ACC112 (cell line): ENCODE data around the gene ARFRP1.

Source experiments
- H2AFZ ChIP-seq: fragments of 200-600 bp; sonication (generic); one replicate; pipeline ENCODE4 v1.6.0; 2017; ENCODE audit warnings: antibody characterized with exemption, low read length; ENCODE audit not compliant: unreplicated experiment
- H3K27ac ChIP-seq: fragments of 200-600 bp; sonication (generic); 2 replicates; pipeline ENCODE4 v1.5.1; 2014; ENCODE audit warnings: low read depth, mild to moderate bottlenecking, antibody characterized with exemption, low read length, moderate library complexity
- H3K27me3 ChIP-seq: fragments of 200-600 bp; sonication (generic); 2 replicates; pipeline ENCODE4 v1.6.1; 2014; ENCODE audit warnings: mild to moderate bottlenecking, antibody characterized with exemption, low read length, moderate library complexity, mixed read lengths; ENCODE audit not compliant: insufficient read depth
- H3K36me3 ChIP-seq: fragments of 200-600 bp; sonication (generic); 2 replicates; pipeline ENCODE4 v1.6.1; 2016; ENCODE audit warnings: mild to moderate bottlenecking, antibody characterized with exemption, low read length, moderate library complexity, mixed read lengths; ENCODE audit not compliant: insufficient read depth
- H3K4me1 ChIP-seq: fragments of 200-600 bp; sonication (generic); one replicate; pipeline ENCODE4 v1.6.1; 2016; ENCODE audit warnings: low read length, mixed read lengths; ENCODE audit not compliant: insufficient read depth, unreplicated experiment, control insufficient read depth
- H3K4me3 ChIP-seq: fragments of 200-600 bp; sonication (generic); 2 replicates; pipeline ENCODE4 v1.5.1; 2014; ENCODE audit warnings: mild to moderate bottlenecking, low read depth, low read length
- H3K79me2 ChIP-seq: fragments of 200-600 bp; sonication (generic); one replicate; pipeline ENCODE4 v1.6.0; 2016; ENCODE audit warnings: low read length; ENCODE audit not compliant: control insufficient read depth, unreplicated experiment, insufficient read depth

Gene ARFRP1

DNA sequence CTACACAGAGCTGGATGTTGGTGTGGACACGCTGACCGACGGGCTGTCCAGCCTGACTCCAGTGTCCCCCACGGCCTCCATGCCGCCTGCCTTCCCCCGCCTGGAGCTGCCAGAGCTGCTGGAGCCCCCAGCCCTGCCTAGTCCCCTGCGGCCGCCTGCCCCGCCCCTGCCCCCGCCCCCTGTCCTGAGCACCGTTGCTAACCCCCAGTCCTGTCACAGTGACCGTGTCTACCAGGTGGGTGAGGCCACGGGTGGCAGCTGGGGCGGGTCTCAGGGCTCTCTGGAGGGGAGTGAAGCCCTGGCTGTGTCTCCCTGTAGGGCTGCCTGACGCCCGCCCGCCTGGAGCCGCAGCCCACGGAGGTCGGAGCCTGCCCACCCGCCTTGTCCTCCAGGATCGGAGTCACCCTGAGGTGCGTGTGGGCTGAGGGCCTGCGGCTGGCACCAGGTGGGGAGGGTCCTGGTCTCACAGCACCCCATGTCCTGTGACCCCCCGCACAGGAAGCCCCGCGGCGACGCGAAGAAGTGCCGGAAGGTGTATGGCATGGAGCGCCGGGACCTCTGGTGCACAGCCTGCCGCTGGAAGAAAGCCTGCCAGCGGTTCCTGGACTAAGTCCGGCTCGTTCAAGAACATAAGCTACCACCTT lies 34.7 kb upstream of the ARFRP1 start:
- H3K4me3 ChIP-seq, result no peak overlapping the region
- H3K27ac ChIP-seq, result no peak overlapping the region
- peaks cover 4% of the 10 kb centered on the region; the same call in 1 of the 2 replicates for H3K36me3 ChIP-seq
- H2AFZ ChIP-seq, result no peak overlapping the region
- no peaks in the 10 kb centered on the region for H3K27me3 ChIP-seq
- H3K4me1 ChIP-seq, result peaks cover 9% of the 10 kb centered on the region
- H3K79me2 ChIP-seq, result peaks cover 9% of the 10 kb centered on the region

DNA sequence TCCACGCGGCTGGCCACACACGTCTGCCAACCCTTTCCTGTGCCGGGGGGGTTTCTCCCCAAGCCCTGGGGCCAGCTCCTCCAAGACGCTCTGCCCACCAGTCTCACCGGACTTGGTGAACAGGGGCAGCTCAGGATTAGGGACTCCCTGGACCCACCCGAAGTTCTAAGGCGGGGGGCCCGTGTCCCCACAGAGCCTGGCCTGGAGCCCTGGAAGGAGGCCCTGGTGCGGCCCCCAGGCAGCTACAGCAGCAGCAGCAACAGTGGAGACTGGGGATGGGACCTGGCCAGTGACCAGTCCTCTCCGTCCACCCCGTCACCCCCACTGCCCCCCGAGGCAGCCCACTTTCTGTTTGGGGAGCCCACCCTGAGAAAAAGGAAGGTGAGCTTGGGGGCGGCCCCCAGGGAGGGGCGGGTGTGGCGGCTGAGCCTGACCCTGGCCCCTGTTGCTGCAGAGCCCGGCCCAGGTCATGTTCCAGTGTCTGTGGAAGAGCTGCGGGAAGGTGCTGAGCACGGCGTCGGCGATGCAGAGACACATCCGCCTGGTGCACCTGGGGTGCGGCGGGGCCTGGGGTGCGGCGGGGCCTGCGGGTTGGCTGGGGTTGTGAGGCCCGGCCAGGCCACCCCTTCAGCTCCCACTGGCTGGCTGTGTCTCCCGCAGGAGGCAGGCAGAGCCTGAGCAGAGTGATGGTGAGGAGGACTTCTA lies 34.1 kb upstream of the ARFRP1 start:
- peaks cover 9% of the 10 kb centered on the region for H3K4me1 ChIP-seq
- no peak overlapping the region for H2AFZ ChIP-seq
- H3K27me3 ChIP-seq, result no peaks in the 10 kb centered on the region
- H3K27ac ChIP-seq, result no peak overlapping the region
- H3K4me3 ChIP-seq, result peak overlapping the region; percentile 86
- peaks cover 4% of the 10 kb centered on the region; the same call in 1 of the 2 replicates for H3K36me3 ChIP-seq
- H3K79me2 ChIP-seq, result peaks cover 9% of the 10 kb centered on the region

DNA sequence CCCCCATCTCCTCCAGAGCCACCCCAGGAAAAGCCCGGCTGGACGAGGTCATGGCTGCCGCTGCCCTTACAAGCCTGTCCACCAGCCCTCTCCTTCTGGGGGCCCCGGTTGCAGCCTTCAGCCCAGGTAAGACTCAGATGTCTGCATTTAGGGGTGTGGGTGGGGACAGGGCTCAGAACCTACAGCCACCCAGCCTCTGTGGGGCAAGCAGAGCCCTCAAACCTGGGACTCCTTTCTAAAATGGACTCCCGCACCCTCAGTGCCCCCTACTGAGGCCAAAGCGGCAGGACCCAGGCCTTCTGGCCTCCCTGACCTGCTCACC lies 33.5 kb upstream of the ARFRP1 start:
- H3K4me1 ChIP-seq, result peaks cover 9% of the 10 kb centered on the region
- H3K27me3 ChIP-seq, result no peaks in the 10 kb centered on the region
- H2AFZ ChIP-seq, result no peak overlapping the region
- H3K79me2 ChIP-seq, result peaks cover 9% of the 10 kb centered on the region
- H3K36me3 ChIP-seq, result peaks cover 4% of the 10 kb centered on the region; the same call in 1 of the 2 replicates
- H3K27ac ChIP-seq, result no peak overlapping the region
- peak overlapping the region; percentile 86 for H3K4me3 ChIP-seq

DNA sequence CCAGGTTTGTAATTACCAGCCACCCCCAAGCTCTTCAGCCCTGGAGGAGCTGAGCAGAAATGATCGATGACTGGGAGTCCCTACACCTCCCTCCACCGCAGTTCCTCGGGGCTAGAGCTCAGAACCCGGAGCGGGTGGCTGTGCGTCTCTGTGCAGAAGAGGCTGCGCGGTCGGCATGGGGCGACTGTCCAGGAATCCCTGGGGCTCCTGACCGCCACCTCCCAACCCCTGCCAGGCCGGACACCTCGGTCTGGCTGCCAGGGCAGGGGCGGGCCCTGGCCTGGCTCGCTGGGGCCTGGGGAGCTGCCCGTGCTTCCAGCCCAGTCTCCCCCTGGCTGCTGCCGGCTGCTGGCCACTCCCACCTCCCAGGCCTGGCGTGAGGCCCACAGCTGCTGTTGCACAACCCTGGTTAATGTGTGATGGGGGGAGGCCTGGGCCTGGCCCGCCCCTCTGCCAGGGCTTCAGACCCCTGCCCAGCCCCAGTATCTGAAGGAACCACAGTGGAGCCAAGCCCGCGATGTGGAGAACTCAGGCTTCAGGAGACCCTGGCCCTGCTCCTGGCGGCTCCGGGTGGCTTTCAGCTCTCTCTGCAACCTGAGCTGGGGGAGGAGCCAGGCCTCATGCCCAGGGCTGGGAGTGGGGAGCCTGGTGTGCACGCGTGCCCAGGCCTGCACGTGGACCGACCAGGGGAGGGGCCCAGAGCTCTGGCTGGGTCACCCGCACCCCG lies 33.0 kb upstream of the ARFRP1 start:
- Histone ChIP-seq H3K27me3 (no peaks in the 10 kb centered on the region), H3K36me3 (peaks cover 4% of the 10 kb centered on the region; the same call in 1 of the 2 replicates), H3K79me2 (peaks cover 9% of the 10 kb centered on the region), H3K4me3 (peak overlapping the region; percentile 86), H3K4me1 (peaks cover 9% of the 10 kb centered on the region), H3K27ac (peak overlapping the region; percentile 71), H2AFZ (no peak overlapping the region)

GRCh38 chr20:63740070-63740626 lies 32.4 kb upstream of the ARFRP1 start:
- Histone ChIP-seq H2AFZ (no peak overlapping the region), H3K27me3 (no peaks in the 10 kb centered on the region), H3K79me2 (peaks cover 9% of the 10 kb centered on the region), H3K4me3 (peak overlapping the region; percentile 86), H3K27ac (peak overlapping the region; percentile 71), H3K4me1 (peaks cover 9% of the 10 kb centered on the region), H3K36me3 (peaks cover 4% of the 10 kb centered on the region; the same call in 1 of the 2 replicates)

DNA sequence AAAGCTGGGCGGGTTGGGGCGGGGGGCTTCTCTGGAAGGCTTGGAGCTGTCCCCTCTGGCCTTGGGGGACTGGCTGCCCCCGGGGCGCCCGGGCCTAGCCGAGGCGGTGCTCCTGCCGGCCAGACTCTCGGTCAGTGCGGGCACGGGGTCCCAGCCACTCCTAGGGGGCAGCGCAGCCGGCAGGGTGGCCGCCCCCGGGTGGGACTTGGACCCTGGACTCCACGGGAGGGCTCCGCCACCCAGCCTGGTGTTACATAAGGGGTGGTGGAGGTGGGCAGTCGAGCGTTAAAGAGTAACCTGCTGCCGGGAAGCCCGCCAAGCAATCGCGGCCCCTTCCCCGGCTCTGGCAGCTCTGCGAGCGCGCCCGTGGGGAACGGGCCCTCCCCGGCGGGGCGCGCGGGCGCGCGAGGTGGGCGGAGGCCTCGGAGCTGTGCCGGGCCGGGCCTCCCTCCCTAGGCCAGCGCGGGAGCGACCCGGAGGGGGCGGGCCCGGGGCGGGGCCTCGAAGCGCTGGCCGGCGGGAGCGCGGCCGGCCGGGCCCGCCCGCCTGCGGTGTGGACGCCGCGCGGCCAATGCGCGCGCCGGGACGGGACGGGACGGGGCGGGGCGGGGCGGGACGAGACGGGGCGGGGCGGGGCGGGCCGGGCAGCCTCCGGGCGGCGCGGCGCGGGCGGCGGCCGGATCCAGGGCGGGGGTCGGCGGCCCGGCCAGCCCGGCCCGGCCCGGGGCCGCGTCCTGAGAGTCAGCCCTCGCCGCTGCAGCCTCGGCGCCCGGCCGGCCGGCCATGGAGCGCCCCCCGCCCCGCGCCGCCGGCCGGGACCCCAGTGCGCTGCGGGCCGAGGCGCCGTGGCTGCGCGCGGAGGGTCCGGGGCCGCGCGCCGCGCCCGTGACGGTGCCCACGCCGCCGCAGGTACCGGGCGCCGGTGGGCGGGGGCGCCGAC lies 31.6 kb upstream of the ARFRP1 start, which contains the start of gene SLC2A4RG:
Gene SLC2A4RG (plus strand): TSS at position 647 of the 940 bp plus-strand sequence. CDS start 137 bp downstream, at position 784.
- Histone ChIP-seq H3K79me2 (peaks cover 9% of the 10 kb centered on the region), H3K27me3 (no peaks in the 10 kb centered on the region), H3K4me3 (peak within 1 kb of the TSS; percentile 86), H2AFZ (no peak within 1 kb of the TSS), H3K27ac (peak within 1 kb of the TSS; percentile 71), H3K36me3 (peaks cover 4% of the 10 kb centered on the region; the same call in 1 of the 2 replicates), H3K4me1 (peaks cover 9% of the 10 kb centered on the region)

GRCh38 chr20:63738687-63739129 lies 30.9 kb upstream of the ARFRP1 start:
- Histone ChIP-seq H3K79me2 (peaks cover 9% of the 10 kb centered on the region), H3K27me3 (no peaks in the 10 kb centered on the region), H3K27ac (no peak overlapping the region), H2AFZ (no peak overlapping the region), H3K4me3 (no peak overlapping the region), H3K4me1 (peaks cover 9% of the 10 kb centered on the region), H3K36me3 (peaks cover 4% of the 10 kb centered on the region; the same call in 1 of the 2 replicates)

- Histone ChIP-seq H3K36me3 (peaks cover 4% of the 10 kb centered on the region; the same call in 1 of the 2 replicates), H3K79me2 (peaks cover 9% of the 10 kb centered on the region), H3K27ac (no peak overlapping the region), H2AFZ (no peak overlapping the region), H3K4me3 (no peak overlapping the region), H3K27me3 (no peaks in the 10 kb centered on the region), H3K4me1 (peaks cover 9% of the 10 kb centered on the region)
These were observed 30.3 kb upstream of the ARFRP1 start for GRCh38 chr20:63737945-63738686.

GRCh38 chr20:63737695-63737944 lies 29.8 kb upstream of the ARFRP1 start:
- Histone ChIP-seq H3K36me3 (peaks cover 2% of the 10 kb centered on the region; the same call in 1 of the 2 replicates), H3K27ac (no peak overlapping the region)

More at GRCh38 chr20:63737695-63737944, 29.8 kb upstream of the ARFRP1 start:
- H3K27me3 ChIP-seq, result no peaks in the 10 kb centered on the region
- no peak overlapping the region for H3K4me3 ChIP-seq
- no peak overlapping the region for H2AFZ ChIP-seq
- peaks cover 9% of the 10 kb centered on the region for H3K79me2 ChIP-seq
- H3K4me1 ChIP-seq, result peaks cover 9% of the 10 kb centered on the region
